GM19438 (cell line): ENCODE data around the gene NEMP2.
"Not testable (repeated sequence)": the region's sequence is repeated elsewhere in the genome, so short reads cannot be mapped to it uniquely, and the experiment has no call there.

Source experiments
- ATAC-seq: cut with Tn5 transposase; IDR thresholded peaks from one replicate; pipeline ENCODE4 v1.9.1; 2021; ENCODE audit warnings: low read depth; ENCODE audit not compliant: unreplicated experiment

The NEMP2 gene

DNA sequence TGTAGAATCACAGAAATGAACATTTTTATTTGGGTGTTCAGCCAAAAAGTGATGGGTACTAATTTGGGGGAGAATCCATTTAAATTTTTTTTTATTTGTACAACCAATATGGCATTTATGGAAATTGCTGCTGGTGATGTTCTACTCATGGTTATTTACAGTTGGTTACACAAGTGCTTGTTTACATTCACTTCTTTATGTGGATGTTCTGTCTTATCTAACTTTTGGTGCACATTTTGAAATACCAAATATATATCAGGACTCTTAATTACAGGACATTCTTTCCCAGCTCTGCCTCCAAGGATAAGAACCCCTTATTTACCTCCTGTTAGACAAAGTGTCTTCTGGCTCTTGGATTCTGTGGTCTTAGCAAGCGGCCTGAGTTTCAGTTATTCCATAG, 35.2 kb downstream of the NEMP2 start:
- no peak for ATAC-seq

DNA sequence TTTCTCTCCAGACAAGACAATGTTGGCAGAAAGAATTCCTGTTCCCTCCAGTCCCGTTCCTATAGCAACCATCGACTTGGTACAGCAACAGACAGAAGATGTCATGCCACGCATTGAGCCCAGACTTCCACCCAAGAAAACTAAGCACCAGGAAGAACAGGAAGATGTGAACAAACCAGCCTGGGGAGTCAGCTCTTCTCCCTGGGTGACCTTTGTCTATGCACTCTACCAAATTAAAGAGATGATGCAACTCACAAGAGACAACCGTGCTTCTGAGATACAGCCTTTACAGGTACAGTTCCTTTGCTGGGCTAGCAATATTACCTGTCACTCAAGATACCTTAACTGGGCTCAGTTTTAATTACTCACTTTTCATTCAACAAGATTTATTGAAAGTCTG, 37.1 kb downstream of the NEMP2 start:
- ATAC-seq, result no peak

DNA sequence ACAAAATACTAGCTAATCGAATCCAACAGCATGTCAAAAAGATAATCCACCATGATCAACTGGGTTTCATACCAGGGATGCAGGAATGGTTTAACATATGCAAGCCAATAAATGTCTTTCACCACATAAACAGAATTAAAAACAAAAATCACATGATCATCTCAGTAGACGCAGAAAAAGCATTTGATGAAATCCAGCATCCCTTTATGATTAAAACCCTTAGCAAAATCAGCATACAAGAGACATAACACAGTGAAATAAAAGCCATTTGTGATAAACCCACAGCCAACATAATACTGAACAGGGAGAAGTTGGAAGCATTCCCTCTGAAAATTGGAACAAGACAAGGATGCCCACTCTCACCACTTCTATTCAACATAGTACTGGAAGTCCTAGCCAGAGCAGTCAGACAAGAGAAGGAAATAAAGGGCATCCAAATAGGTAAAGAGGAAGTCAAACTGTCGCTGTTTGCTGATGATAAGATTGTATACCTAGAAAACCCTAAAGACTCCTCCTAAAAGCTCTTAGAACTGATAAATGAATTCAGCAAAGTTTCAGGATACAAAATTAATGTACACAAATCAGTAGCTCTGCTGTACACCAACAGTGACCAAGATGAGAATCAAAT, 39.8 kb downstream of the NEMP2 start:
- not testable (repeated sequence) for ATAC-seq

DNA sequence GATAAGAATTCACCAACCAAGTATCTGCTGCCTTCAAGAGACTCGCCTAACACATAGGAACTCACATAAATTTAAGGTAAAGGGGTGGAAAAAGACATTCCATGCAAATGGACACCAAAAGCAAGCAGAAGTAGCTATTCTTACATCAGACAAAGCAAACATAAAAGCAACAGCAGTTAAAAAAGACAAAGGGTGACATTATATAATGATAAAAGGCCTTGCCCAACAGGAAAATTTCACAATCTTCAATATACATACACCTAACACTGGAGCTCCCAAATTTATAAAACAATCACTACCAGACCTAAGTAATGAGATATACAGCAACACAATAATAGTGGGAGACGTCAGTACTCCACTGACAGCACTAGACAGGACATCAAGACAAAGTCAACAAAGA, 41.4 kb downstream of the NEMP2 start:
- ATAC-seq, result no peak

DNA sequence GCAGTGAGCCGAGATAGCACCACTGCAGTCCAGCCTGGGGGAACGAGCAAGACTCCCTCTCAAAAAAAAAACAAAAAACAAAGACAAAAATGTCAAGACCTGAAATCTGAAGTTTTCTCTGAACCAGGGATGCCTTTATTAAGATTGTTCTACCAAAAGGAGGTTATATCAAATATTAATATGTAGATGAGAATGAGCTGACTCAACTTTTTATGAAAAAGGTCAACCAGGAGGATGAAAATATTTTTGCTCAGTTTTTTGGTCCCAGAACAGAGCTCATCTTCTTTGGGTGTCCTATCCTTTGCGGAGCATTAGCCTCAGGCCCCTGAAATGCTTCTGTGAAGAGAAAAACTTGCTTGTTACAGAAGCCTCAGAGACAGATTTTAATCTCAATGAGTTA, 44.0 kb downstream of the NEMP2 start:
- ATAC-seq, result no peak

DNA sequence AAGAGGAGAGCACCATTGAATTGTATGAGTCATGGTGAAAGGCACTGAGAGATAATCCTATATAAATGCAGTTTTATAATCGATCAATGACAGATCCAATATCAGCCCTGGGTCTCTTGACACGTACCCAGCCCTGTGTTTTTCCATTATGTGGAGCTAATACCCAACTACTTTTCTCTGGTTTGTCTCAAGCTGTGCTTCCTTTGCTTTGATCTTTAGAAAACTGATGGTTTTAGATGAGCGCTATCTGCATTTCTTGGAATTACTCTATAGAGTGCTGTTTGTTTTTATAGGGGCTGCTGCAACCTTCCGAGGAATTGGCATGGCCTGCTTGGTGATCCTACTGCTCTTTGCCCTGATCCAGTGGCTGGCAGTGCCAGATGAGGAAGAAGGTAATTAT, 45.0 kb downstream of the NEMP2 start:
- no peak for ATAC-seq

DNA sequence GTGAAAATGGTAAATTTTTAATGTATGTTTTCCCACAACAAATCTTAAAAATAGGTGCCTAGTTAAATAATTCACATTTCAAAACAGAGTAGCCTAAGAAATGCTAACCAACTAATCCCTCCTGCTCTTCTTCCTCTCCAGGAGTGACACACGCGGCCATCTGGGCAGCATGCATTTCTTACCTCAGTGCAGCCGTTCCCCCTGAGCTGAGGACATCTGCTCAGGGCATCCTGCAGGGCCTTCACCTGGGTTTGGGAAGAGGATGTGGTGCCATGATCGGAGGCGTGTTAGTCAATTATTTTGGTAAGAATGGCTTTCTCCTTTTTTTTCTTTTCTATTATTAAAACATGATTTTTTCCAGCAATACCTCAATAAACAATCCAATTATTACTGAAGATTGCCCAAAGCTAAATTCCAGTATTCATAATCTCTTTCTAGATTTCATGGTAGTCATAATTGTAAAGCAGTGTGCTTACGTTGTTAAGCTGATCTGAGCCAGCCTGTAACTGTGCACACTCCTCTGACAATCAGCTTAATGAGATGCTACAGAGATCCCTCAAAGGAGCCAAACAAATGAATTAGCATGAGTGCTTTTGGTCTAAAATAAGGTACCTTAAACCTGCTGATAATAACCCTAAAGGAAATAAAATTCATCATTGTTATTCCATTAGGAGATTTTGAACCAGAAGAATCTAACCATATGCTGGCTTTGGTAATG, 45.8 kb downstream of the NEMP2 start:
- ATAC-seq, result no peak

DNA sequence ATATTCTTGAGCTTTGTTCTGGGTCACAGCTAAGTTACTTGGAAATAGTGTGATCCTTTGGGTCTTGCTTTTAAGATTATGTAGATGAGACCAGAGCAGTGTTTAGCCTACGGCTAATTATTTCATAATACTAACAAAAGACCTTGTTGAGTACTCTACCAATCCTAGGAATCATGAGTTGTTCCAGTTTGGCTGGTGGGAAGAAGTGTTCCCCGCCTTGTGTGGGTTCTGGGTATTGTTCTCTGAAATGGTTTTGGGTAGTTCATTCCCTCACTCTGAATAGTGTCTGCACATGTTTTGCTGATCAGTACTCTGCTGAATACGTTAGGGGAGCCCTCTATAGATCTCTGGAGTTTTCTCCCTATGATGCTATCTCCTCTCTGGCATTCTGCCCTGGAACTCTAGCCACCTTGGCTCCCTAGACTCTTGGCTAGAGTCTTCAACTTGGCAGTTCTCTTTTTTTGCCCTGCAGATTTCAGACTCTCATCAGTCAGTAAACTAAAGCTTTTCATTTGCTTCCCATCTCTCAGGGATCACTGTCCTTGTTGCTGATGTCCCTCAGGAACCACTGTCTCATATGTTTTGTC, 48.4 kb downstream of the NEMP2 start:
- ATAC-seq, result no peak

DNA sequence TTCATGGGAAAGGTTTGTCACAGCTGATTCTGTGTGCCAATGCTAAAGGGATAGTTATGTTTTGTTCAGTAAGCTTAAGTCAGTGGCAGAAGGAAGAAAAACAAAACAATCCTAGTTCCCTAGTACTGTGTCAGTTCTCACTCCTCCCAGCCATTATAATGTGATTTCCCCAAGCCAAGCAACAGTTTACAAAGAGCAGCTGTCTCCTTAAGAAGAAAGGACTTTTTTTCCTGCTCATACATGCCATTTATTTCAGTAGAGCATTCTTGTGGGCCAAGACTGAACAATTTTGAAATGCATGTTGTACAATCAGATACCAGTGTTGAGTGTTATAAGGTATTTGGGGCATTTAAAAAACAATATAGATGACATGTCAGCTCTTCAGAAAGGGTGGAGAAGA, 52.1 kb downstream of the NEMP2 start:
- no peak for ATAC-seq

DNA sequence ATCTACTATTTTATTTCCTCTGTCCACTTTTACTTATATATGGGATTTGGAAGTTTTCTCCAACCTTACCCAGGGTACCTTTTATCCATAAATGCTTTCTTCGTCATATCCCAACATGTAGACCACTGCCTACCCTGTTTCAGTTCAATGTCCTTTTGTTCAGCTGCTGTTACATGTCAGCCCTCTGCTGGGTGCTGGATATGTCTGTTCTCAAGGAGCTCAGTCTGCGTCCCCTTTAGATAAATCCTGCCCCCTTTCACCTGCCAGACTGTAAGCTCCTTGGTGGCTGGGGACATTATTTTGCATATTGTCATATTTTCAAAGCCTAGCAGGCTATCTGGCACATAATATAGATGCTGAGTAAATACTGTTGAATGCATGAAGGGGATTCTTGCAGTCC, 53.2 kb downstream of the NEMP2 start:
- no peak for ATAC-seq

DNA sequence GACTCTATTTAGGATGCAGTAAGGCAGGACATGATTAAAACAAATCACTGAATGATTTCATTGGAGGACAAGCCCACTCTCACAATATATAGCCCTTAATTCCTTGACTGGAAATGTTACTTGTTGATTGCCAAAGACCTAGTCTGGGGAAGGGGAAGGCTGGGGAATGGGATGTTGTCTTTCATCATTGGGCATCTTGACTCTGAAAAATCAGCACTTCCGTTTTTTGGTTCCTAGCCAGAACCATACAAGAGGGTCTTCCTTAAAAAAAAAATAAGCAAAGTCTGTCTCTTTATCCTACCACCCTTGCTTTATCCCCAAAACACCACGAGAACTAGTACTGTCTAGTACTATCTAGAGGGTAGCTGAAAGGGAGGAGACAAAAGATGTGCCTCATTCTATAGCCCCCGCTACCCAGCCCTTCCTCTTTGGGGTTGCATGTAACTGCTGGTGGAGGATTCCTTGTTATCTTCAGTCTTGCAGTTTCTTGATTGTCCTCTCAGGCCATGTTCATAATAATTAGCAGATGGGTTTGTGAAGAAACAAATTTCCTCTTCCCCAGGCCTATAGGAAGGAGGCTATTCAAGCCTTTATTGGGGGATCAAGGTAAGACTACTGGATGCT, 55.8 kb downstream of the NEMP2 start:
- ATAC-seq, result no peak

DNA sequence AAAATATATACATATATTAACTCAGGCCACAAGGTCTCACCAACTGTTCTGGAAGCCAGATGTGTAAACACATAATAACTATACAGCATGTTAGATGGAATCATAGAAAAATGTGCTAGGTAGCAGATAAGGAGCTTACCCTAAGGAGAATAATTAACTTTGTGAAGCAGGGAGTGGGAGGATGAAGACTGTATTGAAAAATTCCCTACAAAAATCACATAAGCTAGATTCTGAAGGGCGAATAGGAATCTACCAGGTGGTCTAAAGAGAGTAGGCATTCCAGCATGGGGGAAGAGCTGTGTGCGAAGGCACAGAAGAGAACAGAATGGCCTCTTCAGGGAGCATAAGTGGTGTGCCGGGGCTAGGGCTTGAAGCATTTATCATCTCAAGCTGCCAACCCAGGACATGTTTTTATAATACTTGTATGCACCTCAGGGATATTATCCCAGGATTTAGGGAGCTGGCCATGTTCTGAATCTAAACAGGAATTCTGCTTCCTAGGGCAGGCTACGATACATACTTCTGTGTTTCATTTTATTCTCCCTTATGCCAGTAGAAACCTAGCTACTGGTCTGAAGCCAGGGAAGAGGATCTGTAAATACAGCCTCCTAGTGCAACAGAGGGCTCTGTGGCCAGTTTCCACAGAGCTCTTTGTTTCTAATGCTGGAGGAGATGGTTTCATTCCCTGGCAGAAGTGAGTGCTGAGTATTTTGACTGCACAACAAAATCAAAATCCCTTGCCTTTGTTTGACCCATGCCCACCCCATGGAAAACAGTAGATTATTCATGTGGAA, 56.7 kb downstream of the NEMP2 start:
- ATAC-seq, result no peak

DNA sequence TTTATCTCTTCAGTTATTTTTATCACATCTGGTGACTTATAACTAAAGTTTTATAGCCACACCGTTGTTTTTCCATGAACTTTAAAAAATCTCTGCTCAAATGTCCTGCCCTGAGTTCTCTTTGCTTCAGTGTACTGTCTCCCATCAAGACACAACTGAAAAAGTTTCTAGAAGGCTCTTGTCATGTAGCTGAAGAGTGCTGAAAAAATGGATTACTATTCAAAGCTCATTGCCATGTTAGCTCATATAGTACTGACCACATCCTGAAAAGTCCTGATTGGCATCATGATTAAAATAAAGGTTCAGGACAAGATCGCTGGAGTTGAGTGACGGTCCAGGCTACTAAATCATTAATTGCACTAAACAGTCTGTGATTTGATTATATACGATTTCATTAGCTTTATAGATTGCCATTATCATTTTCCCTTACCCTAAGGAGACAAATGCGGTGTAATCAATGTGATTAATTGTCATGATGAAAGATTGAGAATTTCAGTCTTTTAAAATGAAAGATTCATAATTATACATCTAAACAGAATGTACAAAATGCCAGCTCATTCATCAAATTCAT, 64.2 kb downstream of the NEMP2 start:
- ATAC-seq, result no peak

DNA sequence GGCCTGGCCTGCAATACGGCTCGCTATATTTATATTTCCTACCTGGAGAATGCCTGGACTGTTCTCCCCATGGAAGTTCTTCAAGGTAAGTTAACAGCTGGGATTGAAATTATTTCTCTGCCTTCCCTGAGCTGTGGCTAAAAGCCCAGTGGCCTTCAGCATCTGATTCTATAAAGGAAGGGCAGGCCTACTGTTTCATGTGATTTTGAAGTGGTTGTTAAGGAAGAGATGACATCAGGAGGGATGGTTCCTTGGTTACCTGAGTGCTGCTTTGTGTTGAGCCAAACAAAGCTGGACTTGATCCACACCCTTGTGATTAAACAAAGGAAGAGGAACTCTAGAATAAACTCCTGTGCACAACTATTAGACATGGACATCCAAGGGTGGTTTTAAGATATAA, 64.8 kb downstream of the NEMP2 start:
- ATAC-seq, result no peak

DNA sequence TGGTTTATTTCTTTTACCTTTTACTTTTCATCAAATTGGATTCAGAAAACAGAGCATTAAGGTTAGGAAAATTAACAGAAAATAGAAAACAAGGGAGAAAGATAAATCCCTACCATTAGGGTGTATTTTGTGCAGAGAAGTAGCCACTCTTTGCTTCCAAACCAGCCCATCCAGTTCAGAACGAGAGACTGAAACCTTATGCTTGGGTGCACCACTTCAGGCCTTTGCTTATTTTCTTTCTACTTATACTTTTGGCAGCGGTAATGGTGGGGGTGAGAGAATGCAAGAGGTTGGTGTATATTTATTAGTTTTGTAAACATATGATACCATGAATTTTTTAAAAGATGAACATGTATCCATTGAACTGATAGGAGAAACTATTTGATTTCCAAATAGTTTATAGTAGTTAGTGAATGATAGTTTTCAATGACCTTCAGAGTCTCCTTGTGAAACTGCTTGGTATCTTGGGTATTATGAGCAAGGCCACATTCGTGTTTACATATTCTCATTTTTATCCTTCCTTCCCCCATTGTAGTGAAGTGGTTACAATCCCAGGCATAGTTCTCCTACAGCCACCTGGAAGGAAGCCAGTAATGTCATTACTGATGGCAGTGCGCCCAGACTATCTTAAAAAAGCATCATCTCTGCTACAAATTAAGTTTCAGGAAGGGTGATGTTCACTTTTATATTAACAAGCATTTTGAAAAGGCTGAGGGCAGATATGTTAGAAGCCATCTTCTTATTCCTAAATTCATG, 65.5 kb downstream of the NEMP2 start:
- ATAC-seq, result peak; percentile 47

DNA sequence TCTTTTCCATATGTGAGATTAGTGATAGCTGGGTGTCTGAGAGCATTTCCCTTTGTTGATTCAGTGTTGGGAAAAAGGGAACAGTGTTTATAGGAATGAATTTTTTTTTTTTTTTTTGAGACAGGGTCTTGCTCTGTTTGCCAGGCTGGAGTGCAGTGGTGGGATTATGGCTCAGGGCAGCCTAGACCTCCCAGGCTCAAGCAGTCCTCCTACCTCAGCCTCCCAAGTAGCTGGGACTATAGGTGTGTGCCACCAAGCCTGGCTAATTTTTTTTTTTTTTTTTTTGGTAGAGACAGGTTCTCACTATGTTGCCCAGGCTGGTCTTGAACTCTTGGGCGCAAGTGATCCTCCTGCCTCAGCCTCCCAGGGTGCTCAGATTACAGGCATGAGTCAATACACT, 66.2 kb downstream of the NEMP2 start:
- not testable (repeated sequence) for ATAC-seq

DNA sequence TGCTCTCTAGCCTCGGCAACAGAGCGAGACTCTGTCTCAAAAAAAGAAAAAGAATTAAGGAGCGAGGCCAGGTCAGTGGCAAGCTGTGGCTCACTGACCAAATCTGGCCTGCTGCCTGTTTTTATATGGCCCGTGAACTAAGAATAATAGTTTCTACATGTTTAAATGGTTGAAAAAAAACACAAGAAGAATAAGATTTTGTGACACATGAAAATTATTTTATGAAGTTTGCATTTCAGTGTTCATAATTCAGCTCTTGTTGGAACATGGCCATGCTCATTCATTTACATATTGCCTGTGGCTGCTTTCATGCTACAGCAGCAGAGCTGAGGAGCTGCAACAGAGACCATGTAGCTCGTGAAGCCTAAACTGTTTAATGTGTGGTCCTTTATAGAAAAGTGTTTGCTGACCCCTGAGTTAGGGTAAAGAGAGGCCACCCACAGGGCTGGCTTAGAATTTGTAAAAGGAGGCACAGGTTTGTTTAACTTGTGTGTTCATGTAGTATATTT, 66.9 kb downstream of the NEMP2 start:
- ATAC-seq, result no peak

DNA sequence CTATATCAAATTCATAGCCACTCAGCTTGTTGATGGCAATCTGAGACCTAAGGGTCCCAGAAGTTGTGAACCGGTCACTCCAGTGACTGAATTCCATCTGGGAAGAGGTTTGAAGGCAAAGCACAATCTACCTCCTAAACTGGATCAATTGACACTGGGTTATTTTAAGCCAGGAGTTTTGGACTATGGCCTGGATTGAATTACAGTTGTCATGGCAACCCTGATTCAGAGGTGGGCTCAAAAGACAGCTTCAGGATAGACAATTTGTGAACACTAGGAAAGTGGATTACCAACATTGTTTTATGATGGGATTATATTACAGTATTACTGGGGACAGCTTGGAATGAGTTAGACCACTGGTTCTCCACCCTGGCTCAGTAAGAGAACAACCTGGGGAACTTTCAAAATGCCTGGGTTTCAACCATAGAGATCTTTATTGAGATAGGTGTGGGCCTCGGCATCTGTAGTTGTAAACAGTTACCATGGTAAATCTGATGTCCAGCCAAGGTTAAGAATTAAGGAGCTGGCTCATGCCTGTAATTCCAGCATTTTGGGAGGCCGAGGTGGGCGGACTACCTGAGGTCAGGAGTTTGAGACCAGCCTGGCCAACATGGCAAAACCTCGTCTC, 67.6 kb downstream of the NEMP2 start:
- no peak for ATAC-seq

DNA sequence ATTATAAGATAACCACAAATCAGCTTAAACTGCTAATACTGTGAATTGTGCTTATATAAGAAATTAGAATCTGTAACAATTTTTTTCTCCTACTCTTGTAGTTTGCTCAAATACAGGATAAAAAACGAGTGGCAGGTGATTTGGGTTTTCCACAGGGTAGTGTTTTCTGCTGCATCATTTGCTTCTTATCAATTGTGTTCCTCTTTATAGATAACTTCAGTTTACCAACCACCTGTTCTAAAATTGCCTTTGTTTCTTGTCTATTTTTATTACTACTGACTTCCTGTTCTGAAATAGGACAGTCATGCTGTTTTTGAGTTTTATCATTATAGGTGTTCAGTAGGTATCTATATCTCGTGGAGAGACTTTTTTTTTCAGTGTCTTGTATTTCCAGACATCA, 69.5 kb downstream of the NEMP2 start:
- no peak for ATAC-seq
